ENCODE measurements around the gene MGST2. TPM values are rescaled to one million over a fixed set of nuclear protein-coding genes. Genes with fewer than 3 reads are reported as not detected.

MGST2 gene
- total RNA-seq, 1 donor from 2014 or later: 66.3 TPM

DNA sequence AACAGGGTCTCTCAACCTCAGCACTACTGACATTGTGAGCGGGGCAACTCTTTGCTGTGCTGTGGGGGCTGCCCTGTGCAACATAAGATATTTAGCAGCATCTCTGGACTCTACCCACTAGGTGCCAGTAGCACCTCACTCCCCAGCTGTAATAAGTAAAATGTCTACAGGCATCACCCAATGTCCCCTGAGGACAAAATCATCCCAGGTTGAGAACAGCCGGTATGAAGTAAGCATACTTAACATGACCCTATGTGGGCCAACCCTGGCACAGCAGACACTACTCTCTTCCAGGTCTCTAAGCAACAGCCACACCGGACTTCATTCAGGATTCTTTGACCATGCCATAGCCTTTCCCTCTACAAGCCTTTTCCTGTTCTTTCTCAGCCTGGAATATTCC, 10.5 kb upstream of the MGST2 start:
- DNase-seq (ENCODE audit: low read depth): no peak
- TF ChIP-seq, protein P1, sequence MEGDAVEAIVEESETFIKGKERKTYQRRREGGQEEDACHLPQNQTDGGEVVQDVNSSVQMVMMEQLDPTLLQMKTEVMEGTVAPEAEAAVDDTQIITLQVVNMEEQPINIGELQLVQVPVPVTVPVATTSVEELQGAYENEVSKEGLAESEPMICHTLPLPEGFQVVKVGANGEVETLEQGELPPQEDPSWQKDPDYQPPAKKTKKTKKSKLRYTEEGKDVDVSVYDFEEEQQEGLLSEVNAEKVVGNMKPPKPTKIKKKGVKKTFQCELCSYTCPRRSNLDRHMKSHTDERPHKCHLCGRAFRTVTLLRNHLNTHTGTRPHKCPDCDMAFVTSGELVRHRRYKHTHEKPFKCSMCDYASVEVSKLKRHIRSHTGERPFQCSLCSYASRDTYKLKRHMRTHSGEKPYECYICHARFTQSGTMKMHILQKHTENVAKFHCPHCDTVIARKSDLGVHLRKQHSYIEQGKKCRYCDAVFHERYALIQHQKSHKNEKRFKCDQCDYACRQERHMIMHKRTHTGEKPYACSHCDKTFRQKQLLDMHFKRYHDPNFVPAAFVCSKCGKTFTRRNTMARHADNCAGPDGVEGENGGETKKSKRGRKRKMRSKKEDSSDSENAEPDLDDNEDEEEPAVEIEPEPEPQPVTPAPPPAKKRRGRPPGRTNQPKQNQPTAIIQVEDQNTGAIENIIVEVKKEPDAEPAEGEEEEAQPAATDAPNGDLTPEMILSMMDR (conservative IDR thresholded peaks at IDR 0.05; ENCODE audit: low read depth, low read length): peak; percentile 62
- no peak overlapping the region for H3K4me3 ChIP-seq (ENCODE audit: low read depth, low read length)

DNA sequence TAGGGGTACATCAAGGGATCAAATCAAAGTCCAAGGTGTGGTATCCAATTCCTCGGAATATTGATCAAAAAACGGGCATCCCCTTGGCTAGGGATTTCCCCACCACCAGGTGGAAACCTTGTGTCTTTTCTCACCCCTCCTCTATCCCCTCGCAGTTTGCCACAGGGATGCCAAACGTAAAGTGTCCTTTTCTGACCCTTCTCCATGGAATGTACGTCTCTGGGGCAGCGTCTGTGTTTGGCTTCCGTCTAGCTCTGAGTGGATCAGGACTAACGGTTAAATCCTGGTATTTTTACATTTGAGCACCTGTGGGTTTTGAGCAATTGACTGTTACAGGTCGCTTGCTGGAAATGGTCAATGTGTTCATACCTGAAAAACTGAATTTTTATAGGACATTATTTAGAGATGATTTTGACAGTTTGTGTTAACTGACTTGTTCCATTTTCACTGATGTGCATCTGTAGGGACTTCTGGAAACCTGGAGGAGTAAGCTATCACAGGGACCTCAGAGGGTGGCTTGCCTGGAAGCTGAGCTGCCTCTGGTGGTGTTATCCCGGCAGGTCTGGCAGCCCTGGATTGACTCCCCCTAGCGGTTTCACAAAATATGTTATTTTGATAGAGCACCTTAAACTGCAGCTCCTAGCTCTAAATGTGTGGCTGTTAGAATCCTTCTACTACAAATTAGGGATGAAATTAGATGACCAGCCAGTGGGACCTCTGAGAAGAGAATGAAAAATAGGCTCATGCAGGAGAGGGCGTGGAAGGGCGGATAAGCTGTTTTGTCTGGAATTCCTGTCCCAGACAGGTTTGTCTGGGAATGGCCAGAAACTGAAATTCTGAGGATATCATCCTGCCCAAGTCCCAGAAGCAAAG, 8.8 kb upstream of the MGST2 start:
- DNase-seq (ENCODE audit: low read depth): no peak
- H3K4me3 ChIP-seq (ENCODE audit: low read depth, low read length): peak overlapping the region; percentile 36
- TF ChIP-seq, protein P1 (conservative IDR thresholded peaks at IDR 0.05; ENCODE audit: low read depth, low read length): peak; percentile 83

DNA sequence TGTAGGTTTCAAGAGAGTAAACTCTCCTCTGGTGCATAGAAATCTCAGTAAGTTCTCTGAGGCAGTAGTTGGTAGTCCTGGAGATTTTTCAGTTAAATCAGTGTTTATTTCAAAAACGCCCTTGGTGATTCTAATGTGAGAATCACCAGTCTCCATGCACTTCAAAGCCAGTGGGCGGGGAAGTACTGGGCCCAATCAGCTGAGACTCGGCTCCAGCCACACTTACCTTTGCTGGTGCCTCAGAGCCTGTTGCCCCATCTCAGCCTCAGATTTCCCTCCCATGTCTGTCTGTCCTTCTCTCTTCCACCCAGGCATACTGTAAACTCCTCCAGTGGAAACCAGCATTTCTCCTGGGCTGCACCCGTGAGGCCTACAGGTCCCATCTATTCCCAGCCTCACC, 7.4 kb upstream of the MGST2 start:
- H3K4me3 ChIP-seq (ENCODE audit: low read depth, low read length): peak overlapping the region; percentile 36
- no peak for DNase-seq (ENCODE audit: low read depth)
- TF ChIP-seq, protein P1 (conservative IDR thresholded peaks at IDR 0.05; ENCODE audit: low read depth, low read length): no peak

DNA sequence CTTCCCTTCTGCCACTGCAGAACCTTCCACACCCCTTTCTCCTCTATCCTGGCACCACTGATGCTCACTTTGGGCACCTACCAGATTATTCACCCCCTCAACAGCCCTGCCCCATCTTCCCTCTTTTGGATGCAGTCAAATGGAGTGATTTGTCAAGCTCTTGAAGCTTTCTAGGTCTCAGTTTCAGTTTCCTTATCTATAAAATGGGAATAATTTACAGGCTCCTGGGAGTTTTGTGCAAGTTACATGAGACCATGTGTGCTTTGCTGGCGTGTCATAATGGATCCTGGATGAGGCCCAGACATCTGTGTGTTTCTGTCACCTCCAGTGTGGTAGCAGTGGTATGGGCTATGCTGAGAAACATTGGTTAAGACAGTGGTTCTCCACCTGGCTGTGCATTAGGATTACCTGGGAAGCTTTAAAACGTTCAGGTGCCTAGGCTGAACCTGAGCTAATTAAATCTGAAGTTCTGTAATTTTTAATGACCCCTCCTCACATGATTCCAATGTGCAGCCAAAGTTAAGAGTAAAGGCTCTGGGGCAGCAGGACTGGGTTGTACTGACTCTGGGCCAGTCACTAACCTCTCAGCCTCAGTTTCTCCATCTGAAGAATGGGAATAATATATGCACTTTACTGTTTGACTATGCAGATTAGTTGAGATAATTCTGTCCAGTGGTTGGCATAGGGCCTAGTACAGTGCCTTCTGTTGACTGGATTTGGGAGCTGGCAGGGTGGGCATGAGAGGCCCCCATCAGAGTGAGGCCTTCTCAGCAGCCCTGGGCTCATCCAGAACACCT, 6.8 kb upstream of the MGST2 start:
- DNase-seq (ENCODE audit: low read depth): no peak
- no peak overlapping the region for H3K4me3 ChIP-seq (ENCODE audit: low read depth, low read length)
- TF ChIP-seq, protein P1 (conservative IDR thresholded peaks at IDR 0.05; ENCODE audit: low read depth, low read length): no peak

DNA sequence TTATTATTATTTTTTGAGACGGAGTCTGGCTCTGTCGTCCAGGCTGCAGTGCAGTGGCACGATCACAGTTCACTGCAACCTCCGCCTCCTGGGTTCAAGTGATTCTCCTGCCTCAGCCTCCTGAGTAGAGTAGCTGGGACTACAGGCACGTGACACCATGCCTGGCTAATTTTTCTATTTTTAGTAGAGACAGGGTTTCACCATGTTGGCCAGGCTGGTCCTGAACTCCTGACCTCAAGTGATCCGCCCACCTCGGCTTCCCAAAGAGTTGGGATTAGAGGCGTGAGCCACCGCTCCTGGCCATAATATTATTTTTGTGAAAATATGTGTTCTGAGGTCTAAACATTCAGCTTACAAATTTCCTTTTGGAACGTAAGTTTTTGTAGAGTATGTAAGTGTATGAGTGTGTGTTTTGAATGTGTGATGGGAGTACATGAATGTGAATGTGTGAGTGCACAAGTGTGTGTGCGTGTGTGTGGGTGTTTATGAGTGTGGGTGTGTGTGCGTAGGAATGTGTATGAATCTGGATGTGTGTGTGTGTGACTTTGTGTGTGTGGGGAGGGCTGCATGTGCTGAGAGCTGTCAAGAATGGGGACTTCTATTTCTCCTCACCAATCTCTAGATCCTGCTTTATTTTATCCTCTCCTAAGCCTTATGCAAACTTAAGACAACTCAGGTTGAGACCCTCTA, 5.7 kb upstream of the MGST2 start:
- no peak for DNase-seq (ENCODE audit: low read depth)

DNA sequence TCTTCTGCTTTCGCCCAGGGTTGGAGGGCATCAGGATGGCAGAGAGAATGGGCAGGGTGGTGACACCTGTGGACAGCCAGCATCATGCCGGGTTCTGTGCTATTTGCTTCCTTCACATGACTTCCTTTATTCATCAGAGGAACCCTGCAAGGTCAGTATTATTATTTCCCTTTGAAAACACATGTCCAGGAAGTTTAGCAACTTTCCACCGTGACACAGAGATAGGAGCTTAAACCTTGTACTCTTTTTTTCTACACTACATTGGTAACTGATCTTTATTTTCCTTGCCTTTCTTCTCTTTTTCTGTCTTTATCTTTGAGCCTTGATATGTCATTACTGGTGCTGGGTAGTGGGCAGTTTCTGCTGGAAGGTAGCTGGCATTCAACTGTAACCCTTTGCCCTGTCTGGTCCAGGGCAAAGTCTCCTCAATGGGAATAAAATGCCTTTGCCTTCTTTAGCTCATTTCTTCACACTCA, 5.0 kb upstream of the MGST2 start:
- TF ChIP-seq, protein P1 (conservative IDR thresholded peaks at IDR 0.05; ENCODE audit: low read depth, low read length): no peak
- no peak overlapping the region for H3K4me3 ChIP-seq (ENCODE audit: low read depth, low read length)
- no peak for DNase-seq (ENCODE audit: low read depth)

More for the DNA sequence above, 5.7 kb upstream of the MGST2 start:
- no peak overlapping the region for H3K4me3 ChIP-seq (ENCODE audit: low read depth, low read length)
- TF ChIP-seq, protein P1 (conservative IDR thresholded peaks at IDR 0.05; ENCODE audit: low read depth, low read length): no peak

Measured in epithelial cell of proximal tubule (primary cell).